Tibial artery (tissue), 4 donors: ENCODE results near the gene GPR4.
A peak's percentile ranks its signal among the peaks of the same experiment; 100 is the strongest.
"Not testable (repeated sequence)": the region's sequence is repeated elsewhere in the genome, so short reads cannot be mapped to it uniquely, and the experiment has no call there.

Experiments
- DNase-seq, 2 donors: peaks; one replicate each; pipeline ENCODE4 v3.0.0-alpha.2; 2019
- H3K27ac ChIP-seq, 2 donors: fragments of 200-600 bp; sonication (generic) in 1 of 2; 1 replicate in 1 of 2; 2 replicates in 1 of 2; pipeline ENCODE4 v1.5.1; 2018 to 2019; ENCODE audit warnings: mild to moderate bottlenecking in 1 of 2
- H3K27me3 ChIP-seq, 2 donors: fragments of 200-600 bp; sonication (generic) in 1 of 2; one replicate each; pipeline versions ENCODE4 v1.5.1 to v1.6.0; 2016 to 2019
- H3K36me3 ChIP-seq, 3 donors: fragments of 200-600 bp; sonication (generic) in 2 of 3; one replicate each; pipeline ENCODE4 v1.5.1; 2016 to 2019; ENCODE audit warnings: mild to moderate bottlenecking in 2 of 3
- H3K4me1 ChIP-seq, 4 donors: fragments of 200-600 bp; sonication (generic) in 2 of 4; 1 replicate in 3 of 4; 2 replicates in 1 of 4; pipeline ENCODE4 v1.5.1; 2016 to 2019
- H3K4me3 ChIP-seq, 2 donors: fragments of 200-600 bp; sonication (generic) in 1 of 2; 1 replicate in 1 of 2; 2 replicates in 1 of 2; pipeline ENCODE4 v1.5.1; 2018 to 2019; ENCODE audit warnings: mild to moderate bottlenecking in 2 of 2
- H3K9me3 ChIP-seq, 3 donors: fragments of 200-600 bp; sonication (generic) in 1 of 3; one replicate each; pipeline ENCODE4 v1.5.1; 2016 to 2019
- intact Hi-C: fragments of 100-400 bp; cut with DNase I; formaldehyde crosslinking; loops from one replicate; pipeline ENCODE4 v1.15.0; 2023; ENCODE audit warnings: low total_unique reads
- TF ChIP-seq, protein P1 (sequence below), 2 experiments: fragments of 200-600 bp in 1 of 2; fragments of 450-650 bp in 1 of 2; IDR thresholded peaks; one replicate each; pipeline ENCODE4 v1.5.1; 2017 to 2019; ENCODE audit warnings: antibody characterized with exemption in 2 of 2, mild to moderate bottlenecking in 1 of 2, moderate library complexity in 1 of 2

Gene GPR4

DNA sequence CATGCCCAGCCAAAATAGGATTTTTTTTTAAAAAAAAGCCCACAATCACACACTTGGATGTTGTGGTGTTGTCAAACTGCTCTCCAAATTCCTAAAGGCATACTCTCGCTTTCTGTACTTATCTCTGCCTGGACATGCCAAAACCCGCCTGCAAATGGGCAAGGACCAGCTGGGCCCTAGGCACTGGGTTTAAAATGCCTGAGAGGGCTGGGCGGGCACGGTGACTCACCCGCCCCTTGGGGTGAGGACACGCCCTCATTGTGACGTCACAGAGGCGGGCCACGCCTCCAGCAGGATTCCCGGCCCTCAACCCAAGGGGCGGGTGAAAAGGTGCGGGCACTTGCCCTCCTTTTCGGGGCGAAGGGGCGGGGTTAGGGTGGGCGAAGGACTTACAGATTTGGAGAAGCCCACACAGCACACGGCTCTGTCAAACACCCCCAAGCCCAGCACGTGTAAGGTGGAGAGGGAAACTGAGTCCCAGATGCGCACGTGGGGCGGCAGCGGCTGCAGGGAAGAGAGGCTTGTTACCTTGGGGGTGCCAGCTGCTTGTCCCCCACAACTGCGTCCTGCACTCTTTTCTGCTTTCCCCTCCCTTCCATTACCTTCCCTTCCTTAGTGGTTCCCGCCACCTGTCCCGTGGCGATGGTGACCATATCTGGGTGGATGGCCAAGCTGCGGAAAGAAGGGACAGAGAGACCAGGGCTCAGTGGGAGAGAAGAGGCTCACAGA, 30.6 kb upstream of the GPR4 start:
- H3K9me3 ChIP-seq: no peaks in the 10 kb centered on the region
- TF ChIP-seq, protein P1, sequence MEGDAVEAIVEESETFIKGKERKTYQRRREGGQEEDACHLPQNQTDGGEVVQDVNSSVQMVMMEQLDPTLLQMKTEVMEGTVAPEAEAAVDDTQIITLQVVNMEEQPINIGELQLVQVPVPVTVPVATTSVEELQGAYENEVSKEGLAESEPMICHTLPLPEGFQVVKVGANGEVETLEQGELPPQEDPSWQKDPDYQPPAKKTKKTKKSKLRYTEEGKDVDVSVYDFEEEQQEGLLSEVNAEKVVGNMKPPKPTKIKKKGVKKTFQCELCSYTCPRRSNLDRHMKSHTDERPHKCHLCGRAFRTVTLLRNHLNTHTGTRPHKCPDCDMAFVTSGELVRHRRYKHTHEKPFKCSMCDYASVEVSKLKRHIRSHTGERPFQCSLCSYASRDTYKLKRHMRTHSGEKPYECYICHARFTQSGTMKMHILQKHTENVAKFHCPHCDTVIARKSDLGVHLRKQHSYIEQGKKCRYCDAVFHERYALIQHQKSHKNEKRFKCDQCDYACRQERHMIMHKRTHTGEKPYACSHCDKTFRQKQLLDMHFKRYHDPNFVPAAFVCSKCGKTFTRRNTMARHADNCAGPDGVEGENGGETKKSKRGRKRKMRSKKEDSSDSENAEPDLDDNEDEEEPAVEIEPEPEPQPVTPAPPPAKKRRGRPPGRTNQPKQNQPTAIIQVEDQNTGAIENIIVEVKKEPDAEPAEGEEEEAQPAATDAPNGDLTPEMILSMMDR (IDR thresholded peaks at IDR 0.05): no peak
- H3K27me3 ChIP-seq: no peaks in the 10 kb centered on the region
- H3K4me3 ChIP-seq: no peak overlapping the region
- DNase-seq: peak; percentile 61 to 91
- peaks cover 0 to 38% (median 20%) of the 10 kb centered on the region in 4 donors for H3K4me1 ChIP-seq
- peaks cover 10 to 27% (median 23%) of the 10 kb centered on the region in 3 donors for H3K36me3 ChIP-seq
- intact Hi-C loops: no loop called here
- peak overlapping the region; percentile 58 to 67 for H3K27ac ChIP-seq

DNA sequence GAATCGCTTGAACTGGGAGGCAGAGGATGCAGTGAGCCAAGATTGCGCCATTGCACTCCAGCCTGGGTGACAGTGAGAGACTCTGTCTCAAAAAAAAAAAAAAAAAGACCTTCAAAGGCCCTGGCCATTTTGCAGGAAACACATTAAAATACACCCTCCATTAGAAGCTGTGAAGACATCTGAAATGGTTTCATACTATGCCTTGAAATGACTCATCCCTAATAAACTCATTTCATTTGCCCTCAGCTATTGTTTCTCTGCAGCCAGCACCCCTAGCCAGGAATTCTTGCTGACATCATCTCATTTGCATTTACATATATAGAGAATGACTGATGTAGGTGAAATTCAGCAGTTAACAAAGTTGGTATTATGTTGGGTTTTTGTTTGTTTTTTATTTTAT, 28.5 kb upstream of the GPR4 start:
- H3K4me3 ChIP-seq: no peak overlapping the region
- intact Hi-C loops: no loop called here

DNA sequence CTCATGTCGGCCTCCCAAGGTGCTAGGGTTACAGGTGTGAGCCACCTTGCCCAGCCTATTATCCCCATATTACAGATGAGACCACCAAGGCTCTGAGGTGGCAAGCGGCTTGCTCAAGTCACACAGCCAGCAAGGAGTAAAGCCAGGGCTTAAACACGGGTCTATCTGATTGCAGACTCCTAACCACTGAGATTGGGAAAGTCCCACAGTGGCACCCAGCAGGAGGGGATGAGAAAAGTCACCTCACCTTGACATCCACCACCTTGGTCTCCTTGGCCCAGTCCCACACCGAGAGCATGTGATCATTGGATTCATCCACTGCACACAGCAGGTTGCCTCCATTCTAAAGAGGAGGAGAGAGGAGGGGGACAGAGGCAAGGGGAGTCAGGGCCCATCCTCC, 27.7 kb upstream of the GPR4 start:
- no peak overlapping the region for H3K27ac ChIP-seq
- no peaks in the 10 kb centered on the region for H3K9me3 ChIP-seq
- intact Hi-C loops: no loop called here
- TF ChIP-seq, protein P1 (IDR thresholded peaks at IDR 0.05): no peak
- H3K36me3 ChIP-seq: peaks cover 13 to 56% (median 46%) of the 10 kb centered on the region in 3 donors
- peaks cover 0 to 12% (median 10%) of the 10 kb centered on the region in 4 donors for H3K4me1 ChIP-seq
- no peaks in the 10 kb centered on the region for H3K27me3 ChIP-seq
- DNase-seq: no peak
- H3K4me3 ChIP-seq: no peak overlapping the region

More for the DNA sequence above, 28.5 kb upstream of the GPR4 start:
- no peak for DNase-seq
- H3K27ac ChIP-seq: no peak overlapping the region
- TF ChIP-seq, protein P1 (IDR thresholded peaks at IDR 0.05): no peak
- H3K27me3 ChIP-seq: no peaks in the 10 kb centered on the region
- peaks cover 0 to 17% (median 11%) of the 10 kb centered on the region in 4 donors for H3K4me1 ChIP-seq
- peaks cover 13 to 49% (median 41%) of the 10 kb centered on the region in 3 donors for H3K36me3 ChIP-seq
- H3K9me3 ChIP-seq: no peaks in the 10 kb centered on the region

DNA sequence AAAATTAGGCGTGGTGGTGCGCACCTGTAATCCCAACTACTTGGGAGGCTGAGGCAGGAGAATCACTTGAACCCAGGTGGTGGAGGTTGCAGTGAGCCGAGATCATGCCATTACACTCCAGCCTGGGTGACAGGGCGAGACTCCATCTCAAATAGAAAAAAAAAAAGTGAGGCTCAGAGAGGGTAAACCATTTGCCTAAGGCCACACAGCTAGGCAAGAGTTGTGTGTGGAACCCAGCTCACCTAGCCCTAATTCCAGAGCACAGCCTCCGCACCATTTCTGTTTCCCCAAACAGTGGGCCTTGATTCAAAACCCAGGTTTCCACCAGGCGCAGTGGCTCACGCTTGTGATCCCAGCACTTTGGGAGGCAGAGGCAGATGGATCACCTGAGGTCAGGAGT, 26.2 kb upstream of the GPR4 start:
- intact Hi-C loops, DNase-seq, H3K27me3 ChIP-seq, H3K9me3 ChIP-seq, H3K4me3 ChIP-seq, H3K27ac ChIP-seq: not testable (repeated sequence)
- Histone ChIP-seq H3K4me1 (peaks cover 0 to 12% (median 10%) of the 10 kb centered on the region in 4 donors), H3K36me3 (peaks cover 22 to 69% (median 54%) of the 10 kb centered on the region in 3 donors)

DNA sequence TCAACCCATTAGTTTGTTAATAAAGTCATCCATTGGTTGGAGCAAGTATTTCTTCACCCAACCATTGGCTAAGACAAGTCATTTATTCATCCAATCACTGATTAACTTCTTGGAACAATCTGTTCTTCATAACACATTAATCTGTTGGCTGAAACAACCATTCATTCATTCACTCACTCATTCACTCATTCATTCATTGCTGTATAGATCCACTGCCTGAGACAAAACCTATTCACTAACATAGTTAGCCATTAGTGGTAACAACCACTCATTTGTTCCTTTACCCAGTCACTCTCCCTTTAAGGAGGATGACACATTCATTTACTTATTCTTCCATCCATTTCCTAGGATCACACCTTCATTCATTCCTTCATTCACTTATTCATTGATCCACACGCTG, 22.0 kb upstream of the GPR4 start:
- DNase-seq: no peak
- intact Hi-C loops: no loop called here
- Histone ChIP-seq H3K27me3 (no peaks in the 10 kb centered on the region), H3K27ac (no peak overlapping the region), H3K4me3 (no peak overlapping the region), H3K9me3 (no peaks in the 10 kb centered on the region), H3K36me3 (peaks cover 47 to 98% (median 65%) of the 10 kb centered on the region in 3 donors), H3K4me1 (no peaks in the 10 kb centered on the region)
- TF ChIP-seq, protein P1 (IDR thresholded peaks at IDR 0.05): no peak

DNA sequence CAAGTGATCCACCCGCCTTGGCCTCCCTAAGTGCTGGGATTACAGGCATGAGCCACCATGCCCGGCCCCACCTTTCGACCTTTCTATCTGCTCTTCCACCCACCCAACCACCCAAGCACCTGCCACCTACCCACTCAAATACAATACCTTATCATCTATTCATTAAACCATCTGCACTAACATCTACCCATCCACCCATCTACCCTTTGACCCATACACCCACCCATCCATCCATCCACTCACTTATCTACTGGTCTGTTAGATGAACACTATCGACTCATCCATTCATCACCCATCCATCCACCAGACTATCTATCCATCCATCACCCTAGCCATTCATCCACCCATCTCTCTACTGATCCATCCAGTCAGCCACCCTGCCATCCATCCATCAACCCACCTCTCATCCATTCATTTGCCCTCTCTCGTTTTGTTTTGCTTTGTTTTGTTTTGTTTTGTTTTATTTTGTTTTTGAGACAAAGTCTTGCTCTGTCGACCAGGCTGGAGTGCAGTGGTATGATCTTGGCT, 20.0 kb upstream of the GPR4 start:
- no peak for DNase-seq
- no peaks in the 10 kb centered on the region for H3K9me3 ChIP-seq
- intact Hi-C loops: no loop called here
- H3K4me3 ChIP-seq: no peak overlapping the region
- H3K4me1 ChIP-seq: no peaks in the 10 kb centered on the region
- H3K27ac ChIP-seq: no peak overlapping the region
- H3K36me3 ChIP-seq: peaks cover 51 to 98% (median 58%) of the 10 kb centered on the region in 3 donors
- no peaks in the 10 kb centered on the region for H3K27me3 ChIP-seq
- TF ChIP-seq, protein P1 (IDR thresholded peaks at IDR 0.05): no peak
